ENCODE measurements around the gene CPLANE2. TPM values are rescaled to one million over a fixed set of nuclear protein-coding genes. Genes with fewer than 3 reads are reported as not detected.
A peak's percentile ranks its signal among the peaks of the same experiment; 100 is the strongest.

The CPLANE2 gene
- total and polyA plus RNA-seq, 12 donors, result 2.2 to 11.1 (median 6.8) TPM

GRCh38 chr1:16276302-16277030, 39.5 kb upstream of the CPLANE2 start:
- Histone ChIP-seq H3K4me3 (no peak overlapping the region), H3K9me3 (no peaks in the 10 kb centered on the region), H3K27me3 (no peaks in the 10 kb centered on the region), H3K4me1 (peaks cover 0 to 25% (median 12%) of the 10 kb centered on the region in 9 donors), H3K36me3 (peaks cover 0 to 31% (median 0%) of the 10 kb centered on the region in 9 donors), H3K27ac (peak overlapping the region in 3 of 10 donors; percentile 10 to 40 (median 11))
- DNase-seq (no peak), ATAC-seq (peak in 2 of 8 donors; percentile 61 to 71)
- intact Hi-C loops (cut with DNase I), result no loop called here
- WGBS, 2 donors, result 83 to 89% methylated on average over 6 of the region's 6 CpGs
- TF ChIP-seq CTCF (IDR thresholded peaks at IDR 0.05), result no peak

DNA sequence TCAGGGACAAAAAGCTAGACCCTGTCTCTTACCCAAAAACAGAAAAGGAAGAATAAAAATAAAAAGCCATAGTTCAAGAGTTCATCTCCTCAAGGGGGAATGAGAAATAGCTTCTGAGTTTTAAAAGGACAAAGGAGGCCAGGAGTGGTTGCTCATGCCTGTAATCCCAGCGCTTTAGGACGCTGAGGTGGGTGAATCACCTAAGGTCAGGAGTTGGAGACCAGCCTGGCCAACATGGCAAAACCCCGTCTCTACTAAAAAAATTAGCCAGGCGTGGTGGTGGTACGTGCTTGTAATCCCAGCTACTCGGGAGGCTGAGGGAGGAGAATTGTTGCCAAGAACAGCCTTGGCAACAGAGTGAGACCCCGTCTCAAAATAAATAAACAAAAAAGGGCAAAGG, 38.6 kb upstream of the CPLANE2 start:
- Histone ChIP-seq H3K9me3 (no peaks in the 10 kb centered on the region), H3K27ac (peak overlapping the region in 1 of 10 donors; percentile 15), H3K4me1 (peaks cover 0 to 25% (median 12%) of the 10 kb centered on the region in 9 donors), H3K36me3 (peaks cover 0 to 26% (median 0%) of the 10 kb centered on the region in 9 donors), H3K4me3 (no peak overlapping the region), H3K27me3 (no peaks in the 10 kb centered on the region)
- ATAC-seq (no peak), DNase-seq (no peak)
- 91 to 93% methylated on average over 7 of the region's 7 CpGs for WGBS, 2 donors
- no peak for TF ChIP-seq CTCF (IDR thresholded peaks at IDR 0.05)
- intact Hi-C loops (cut with DNase I), result no loop called here

DNA sequence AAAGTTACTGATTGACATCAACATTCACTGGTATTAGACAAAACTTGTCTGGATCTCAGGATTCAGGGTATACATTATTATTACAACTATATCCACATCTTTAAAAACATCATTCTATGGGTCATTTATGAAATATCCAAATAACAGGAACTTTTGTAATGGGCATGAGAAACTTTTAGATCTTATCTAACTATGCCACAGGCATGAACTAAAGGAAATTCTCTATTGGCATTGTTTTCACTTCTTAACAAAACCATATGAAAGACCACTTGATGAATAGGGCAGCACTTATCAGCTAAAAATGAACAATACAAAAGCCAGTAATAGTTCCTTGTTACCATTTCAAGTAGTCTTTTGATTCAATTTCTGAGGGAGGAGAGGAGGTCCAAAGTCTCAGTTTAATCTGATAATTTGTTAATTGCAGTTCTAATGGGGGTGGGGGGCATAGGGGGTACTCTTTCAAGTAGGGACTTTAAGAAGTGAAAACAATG, 30.8 kb upstream of the CPLANE2 start:
- H3K4me3 ChIP-seq, result no peak overlapping the region
- intact Hi-C loops (cut with DNase I), result no loop called here
- H3K27ac ChIP-seq, result peak overlapping the region in 3 of 10 donors; percentile 58 to 68 (median 66)
- H3K27me3 ChIP-seq, result no peaks in the 10 kb centered on the region
- no peak for DNase-seq
- ATAC-seq, result no peak
- peaks cover 2 to 49% (median 28%) of the 10 kb centered on the region in 9 donors for H3K4me1 ChIP-seq
- no peak for TF ChIP-seq CTCF (IDR thresholded peaks at IDR 0.05)
- H3K9me3 ChIP-seq, result no peaks in the 10 kb centered on the region
- H3K36me3 ChIP-seq, result peaks cover 0 to 1% (median 0%) of the 10 kb centered on the region in 9 donors

DNA sequence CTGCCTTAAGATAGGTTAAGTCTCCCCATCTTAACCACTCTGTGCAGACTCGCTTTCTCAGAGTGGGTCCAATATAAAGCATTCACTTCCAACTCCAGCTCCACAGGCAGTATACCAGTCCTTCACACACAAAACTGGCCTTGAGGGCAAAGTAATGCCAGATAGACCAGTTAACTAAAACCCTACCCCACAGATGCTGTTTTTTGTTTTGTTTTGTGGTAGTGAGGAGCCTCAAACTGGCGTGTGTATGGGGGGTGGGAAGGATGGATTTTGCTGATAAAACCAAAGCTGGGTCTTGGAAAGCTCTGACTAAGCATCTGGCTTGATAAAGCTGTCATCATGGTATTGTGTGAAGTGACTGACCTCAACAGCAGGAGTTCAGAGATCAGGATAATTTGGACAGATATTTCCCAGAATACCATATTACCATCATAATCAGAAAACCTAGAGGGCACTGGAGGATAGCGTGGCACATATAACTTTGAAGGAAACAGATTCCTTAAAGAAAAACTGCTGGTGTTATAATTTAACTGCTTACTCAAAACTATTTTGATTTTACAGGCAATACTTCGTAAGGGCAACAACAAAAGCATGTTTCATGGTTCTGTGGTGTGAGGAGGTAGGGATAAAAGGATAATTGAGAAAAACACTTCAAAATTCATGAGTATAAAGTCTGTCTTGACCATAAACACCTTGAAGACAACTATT, 29.6 kb upstream of the CPLANE2 start:
- TF ChIP-seq CTCF (IDR thresholded peaks at IDR 0.05), result no peak
- H3K4me3 ChIP-seq, result no peak overlapping the region
- DNase-seq, result peak in 1 of 2 donors; percentile 34
- 42 to 56% methylated on average over 4 of the region's 4 CpGs for WGBS, 2 donors
- no peaks in the 10 kb centered on the region for H3K9me3 ChIP-seq
- peaks cover 0 to 8% (median 0%) of the 10 kb centered on the region in 9 donors for H3K36me3 ChIP-seq
- peaks cover 2 to 49% (median 28%) of the 10 kb centered on the region in 9 donors for H3K4me1 ChIP-seq
- intact Hi-C loops (cut with DNase I), result no loop called here
- H3K27ac ChIP-seq, result peak overlapping the region in 9 of 10 donors; percentile 17 to 75 (median 32)
- no peaks in the 10 kb centered on the region for H3K27me3 ChIP-seq
- peak; percentile 50 to 87 (median 82) for ATAC-seq
